ENCODE data around the gene SPRTN. TPM values are rescaled to one million over a fixed set of nuclear protein-coding genes. Genes with fewer than 3 reads are reported as not detected.

Gene SPRTN
- total and polyA plus RNA-seq, 2 donors (not counting 1 experiment from before 2014, with no cell fraction given): 3.5 to 13.4 TPM

- intact Hi-C loops (cut with micrococcal nuclease): no loop called here
- no peak overlapping the region for H3K4me2 ChIP-seq (replicated peaks; ENCODE audit: low read depth, low read length, poor library complexity, severe bottlenecking)
- no peak for TF ChIP-seq CTCF (IDR thresholded peaks at IDR 0.05)
- no peak for TF ChIP-seq EZH2 (IDR thresholded peaks at IDR 0.05; ENCODE audit: borderline replicate concordance, insufficient read depth, low read depth, low read length, poor library complexity, severe bottlenecking)
- no peak for ATAC-seq (ENCODE audit: low read depth)
- Mint-ChIP-seq H3K27ac (no peak overlapping the region), H3K4me1 (peaks cover 35% of the 10 kb centered on the region), H3K9me3 (ENCODE audit: insufficient read depth) (no peaks in the 10 kb centered on the region), H3K27me3 (no peaks in the 10 kb centered on the region), H3K4me3 (no peak overlapping the region)
- no peak overlapping the region for H3K27ac ChIP-seq (ENCODE audit: low read length in 2 of 2)
- DNase-seq: no peak
- H3K4me3 ChIP-seq (ENCODE audit: control extremely low read depth in 1 of 5, extremely low read depth in 1 of 5, insufficient read depth in 1 of 5, low read depth in 2 of 5, low read length in 4 of 5): no peak overlapping the region
- peaks cover 88% of the 10 kb centered on the region for H3K79me2 ChIP-seq (ENCODE audit: control insufficient read depth, insufficient read depth, low read length)
- H3K27me3 ChIP-seq (replicated peaks in 1 of 4; ENCODE audit: control extremely low read depth in 1 of 4, control insufficient read depth in 3 of 4, insufficient read depth in 4 of 4, low read length in 3 of 4): no peaks in the 10 kb centered on the region
- ChIA-PET CTCF (no interaction called here), POLR2A (no interaction called here)
- peaks cover 72% of the 10 kb centered on the region for H4K20me1 ChIP-seq (ENCODE audit: control insufficient read depth, insufficient read depth, low read length, poor library complexity, severe bottlenecking)
- H3K9ac ChIP-seq (ENCODE audit: low read length): no peak overlapping the region
- peaks cover 0 to 3% of the 10 kb centered on the region in 2 donors for H3K4me1 ChIP-seq (ENCODE audit: control insufficient read depth in 2 of 2, insufficient read depth in 2 of 2, low read length in 2 of 2)
- 100% methylated on average over 1 of the region's 6 CpGs for WGBS (ENCODE audit: insufficient coverage)
- no peak overlapping the region for H2AFZ ChIP-seq (ENCODE audit: insufficient read depth, low read depth, low read length, poor library complexity, severe bottlenecking)
- no peaks in the 10 kb centered on the region for H3K9me3 ChIP-seq (ENCODE audit: control extremely low read depth in 1 of 3, control insufficient read depth in 2 of 3, insufficient read depth in 1 of 3, low read length in 2 of 3)
- no peaks in the 10 kb centered on the region for H3K36me3 ChIP-seq (replicated peaks in 1 of 2; ENCODE audit: control extremely low read depth in 1 of 2, control insufficient read depth in 1 of 2, extremely low read depth in 1 of 2, insufficient read depth in 2 of 2, low read length in 1 of 2)
Observed at GRCh38 chr1:231384696-231385415, 46.8 kb downstream of the SPRTN start.

DNA sequence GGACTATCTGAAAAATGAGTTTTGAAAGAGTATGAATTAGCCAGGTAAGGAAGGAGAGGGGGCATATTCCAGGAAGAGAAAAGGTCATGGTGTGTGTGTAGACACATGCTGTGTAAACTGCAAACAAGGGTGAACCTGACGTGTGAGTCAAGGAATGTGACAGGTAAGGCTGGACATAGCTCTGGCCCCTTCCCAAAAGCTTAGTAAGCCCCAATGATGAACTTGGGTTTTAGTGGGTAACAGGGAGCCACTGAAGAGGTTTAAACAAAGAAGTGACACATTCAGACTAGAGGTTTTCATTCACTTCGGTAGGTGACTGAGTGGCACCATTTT is 47.3 kb downstream of the SPRTN start:
- CTCF ChIA-PET: no interaction called here
- Histone ChIP-seq H3K27ac (ENCODE audit: low read length in 2 of 2) (no peak overlapping the region), H3K4me3 (ENCODE audit: control extremely low read depth in 1 of 5, extremely low read depth in 1 of 5, insufficient read depth in 1 of 5, low read depth in 2 of 5, low read length in 4 of 5) (no peak overlapping the region), H3K79me2 (ENCODE audit: control insufficient read depth, insufficient read depth, low read length) (peaks cover 89% of the 10 kb centered on the region), H4K20me1 (ENCODE audit: control insufficient read depth, insufficient read depth, low read length, poor library complexity, severe bottlenecking) (peaks cover 74% of the 10 kb centered on the region), H3K9ac (ENCODE audit: low read length) (no peak overlapping the region), H3K27me3 (replicated peaks in 1 of 4; ENCODE audit: control extremely low read depth in 1 of 4, control insufficient read depth in 3 of 4, insufficient read depth in 4 of 4, low read length in 3 of 4) (no peaks in the 10 kb centered on the region), H3K4me2 (replicated peaks; ENCODE audit: low read depth, low read length, poor library complexity, severe bottlenecking) (no peak overlapping the region), H3K36me3 (replicated peaks in 1 of 2; ENCODE audit: control extremely low read depth in 1 of 2, control insufficient read depth in 1 of 2, extremely low read depth in 1 of 2, insufficient read depth in 2 of 2, low read length in 1 of 2) (no peaks in the 10 kb centered on the region), H3K9me3 (ENCODE audit: control extremely low read depth in 1 of 3, control insufficient read depth in 2 of 3, insufficient read depth in 1 of 3, low read length in 2 of 3) (no peaks in the 10 kb centered on the region), H3K4me1 (ENCODE audit: control insufficient read depth in 2 of 2, insufficient read depth in 2 of 2, low read length in 2 of 2) (peaks cover 0 to 3% of the 10 kb centered on the region in 2 donors), H2AFZ (ENCODE audit: insufficient read depth, low read depth, low read length, poor library complexity, severe bottlenecking) (no peak overlapping the region)
- POLR2A ChIA-PET: no interaction called here
- WGBS (ENCODE audit: insufficient coverage): 91% methylated on average over 2 of the region's 2 CpGs
- intact Hi-C loops (cut with micrococcal nuclease): no loop called here
- H3K27ac Mint-ChIP-seq: no peak overlapping the region
- no peak overlapping the region for H3K4me3 Mint-ChIP-seq
- H3K4me1 Mint-ChIP-seq: peaks cover 38% of the 10 kb centered on the region
- ATAC-seq (ENCODE audit: low read depth): no peak
- H3K27me3 Mint-ChIP-seq: no peaks in the 10 kb centered on the region
- no peak for DNase-seq
- H3K9me3 Mint-ChIP-seq (ENCODE audit: insufficient read depth): no peaks in the 10 kb centered on the region
- TF ChIP-seq EZH2 (IDR thresholded peaks at IDR 0.05; ENCODE audit: borderline replicate concordance, insufficient read depth, low read depth, low read length, poor library complexity, severe bottlenecking): no peak
- no peak for TF ChIP-seq CTCF (IDR thresholded peaks at IDR 0.05)
